GM21529 (cell line): ENCODE results near the gene FADS3.
"Not testable (repeated sequence)": the region's sequence is repeated elsewhere in the genome, so short reads cannot be mapped to it uniquely, and the experiment has no call there.

Experiments used
- ATAC-seq: cut with Tn5 transposase; IDR thresholded peaks from one replicate; pipeline ENCODE4 v1.9.1; 2021; ENCODE audit not compliant: unreplicated experiment

Gene FADS3

GRCh38 chr11:61882267-61882666, 9.1 kb downstream of the FADS3 start:
- not testable (repeated sequence) for ATAC-seq

DNA sequence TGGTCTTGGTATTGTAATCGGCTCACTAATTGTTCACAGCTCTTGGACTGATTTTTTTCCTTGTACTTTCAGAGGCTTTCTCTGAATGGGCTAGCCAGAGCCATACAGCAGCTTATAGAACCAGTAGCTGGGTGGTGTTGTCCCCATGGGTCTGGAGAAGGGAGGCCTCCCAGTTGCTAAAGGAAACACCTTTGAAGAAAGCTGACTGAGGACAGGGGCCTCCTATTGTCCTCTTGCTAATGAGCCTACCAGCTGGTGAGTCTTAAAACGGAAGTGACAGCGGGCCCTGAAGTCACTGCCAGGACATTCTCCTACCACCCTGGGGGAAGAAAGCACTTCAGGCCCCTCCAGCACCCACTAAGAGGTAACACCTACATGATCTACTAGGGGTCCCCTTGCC, 9.9 kb downstream of the FADS3 start:
- no peak for ATAC-seq

DNA sequence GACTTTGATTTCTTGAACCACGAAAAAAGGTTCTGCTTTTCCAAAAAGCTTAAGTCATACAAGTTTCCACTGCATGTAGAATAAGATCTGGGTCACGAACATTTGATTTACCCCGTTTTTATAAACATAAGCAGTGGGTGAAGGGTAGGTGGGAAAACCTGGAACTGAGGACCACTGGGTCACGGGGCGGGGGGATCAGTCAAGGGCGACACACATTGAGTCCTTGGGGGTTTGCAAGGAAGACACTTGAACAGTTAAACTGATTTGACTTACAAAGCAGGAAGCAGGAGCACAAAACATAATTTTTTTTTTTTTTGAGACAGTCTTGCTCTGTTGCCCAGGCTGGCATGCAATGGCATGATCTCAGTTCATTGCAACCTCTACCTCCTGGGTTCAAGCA, 10.9 kb downstream of the FADS3 start:
- no peak for ATAC-seq

- ATAC-seq = no peak
Measured at GRCh38 chr11:61880031-61880430, 11.3 kb downstream of the FADS3 start.

DNA sequence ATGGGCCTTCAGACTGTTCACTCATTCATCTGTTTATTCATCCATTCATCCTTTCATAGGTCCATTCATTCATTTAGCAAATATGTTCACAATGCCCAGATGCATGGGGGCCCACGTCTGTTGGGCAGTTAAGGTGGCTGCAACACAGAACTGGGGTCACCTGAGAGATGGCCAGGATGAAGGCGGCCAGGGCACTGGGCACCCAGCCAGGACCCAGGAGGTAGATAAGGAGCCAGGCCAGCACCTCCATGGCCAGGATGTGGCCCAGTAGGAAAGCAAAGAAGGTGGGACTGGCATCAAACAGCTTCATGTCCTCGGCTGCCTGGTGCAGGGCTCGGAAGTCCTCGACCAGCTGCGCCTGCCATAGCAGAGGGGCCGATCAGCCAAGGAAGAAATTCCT, 12.2 kb downstream of the FADS3 start:
- no peak for ATAC-seq

DNA sequence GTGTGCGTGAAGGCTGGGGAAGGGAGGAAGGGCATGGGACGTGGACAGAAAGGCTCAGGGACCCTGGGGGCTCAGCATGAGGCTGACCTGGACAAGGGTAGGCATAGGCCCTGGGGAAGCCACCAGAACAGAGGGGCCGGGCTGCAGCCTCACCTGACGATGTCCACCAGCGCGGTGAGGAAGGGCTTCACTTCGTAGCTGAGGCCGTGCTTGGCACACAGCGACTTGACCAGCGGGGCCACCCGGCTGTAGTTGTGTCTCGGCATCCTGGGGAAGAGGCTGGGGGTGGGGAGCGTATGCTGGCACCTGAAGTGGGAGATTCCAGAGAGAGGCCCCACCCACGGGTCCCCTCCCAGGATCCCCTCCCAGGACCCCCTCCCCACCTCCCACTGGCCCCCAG, 15.6 kb downstream of the FADS3 start:
- no peak for ATAC-seq

DNA sequence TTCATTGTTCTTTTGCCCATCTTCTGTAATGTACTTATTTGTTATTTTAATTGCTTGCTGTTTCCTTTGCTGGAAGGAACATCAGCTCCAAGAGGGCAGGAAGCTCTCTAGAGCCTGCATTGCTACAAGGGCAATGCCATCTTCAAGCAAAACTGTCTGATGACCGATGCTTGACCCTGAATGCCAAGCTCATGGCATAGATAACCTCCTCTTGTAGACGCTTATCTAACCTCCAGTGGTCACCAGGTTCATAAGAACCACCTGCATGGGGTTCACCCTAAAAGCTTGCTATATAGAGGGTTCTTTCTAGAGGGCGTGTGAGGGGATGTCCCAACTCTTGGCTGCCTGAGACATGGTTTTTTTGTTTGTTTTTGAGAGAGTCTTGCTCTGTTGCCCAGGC, 16.5 kb downstream of the FADS3 start:
- ATAC-seq = no peak

DNA sequence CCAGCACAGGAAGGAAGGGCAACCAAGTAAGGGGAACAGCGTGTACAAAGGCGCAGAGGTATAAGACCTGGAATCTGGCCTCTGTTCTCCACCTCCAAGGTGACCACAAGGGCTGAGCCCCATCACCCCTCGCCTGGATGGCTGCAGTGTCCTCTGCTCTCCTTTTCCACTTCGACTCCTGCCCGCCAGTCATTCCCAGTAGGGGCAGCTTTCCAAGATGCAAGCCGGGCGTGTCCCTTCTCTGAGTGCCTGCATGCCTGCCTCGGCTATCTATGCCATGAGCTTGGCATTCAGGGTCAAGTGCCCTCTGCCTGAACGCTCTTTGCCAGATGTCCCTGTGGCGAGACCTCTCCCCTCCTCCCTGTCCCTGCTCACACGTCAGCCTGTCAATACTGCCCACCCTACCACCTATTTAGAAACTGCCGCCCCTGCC, 17.0 kb downstream of the FADS3 start:
- ATAC-seq = no peak

DNA sequence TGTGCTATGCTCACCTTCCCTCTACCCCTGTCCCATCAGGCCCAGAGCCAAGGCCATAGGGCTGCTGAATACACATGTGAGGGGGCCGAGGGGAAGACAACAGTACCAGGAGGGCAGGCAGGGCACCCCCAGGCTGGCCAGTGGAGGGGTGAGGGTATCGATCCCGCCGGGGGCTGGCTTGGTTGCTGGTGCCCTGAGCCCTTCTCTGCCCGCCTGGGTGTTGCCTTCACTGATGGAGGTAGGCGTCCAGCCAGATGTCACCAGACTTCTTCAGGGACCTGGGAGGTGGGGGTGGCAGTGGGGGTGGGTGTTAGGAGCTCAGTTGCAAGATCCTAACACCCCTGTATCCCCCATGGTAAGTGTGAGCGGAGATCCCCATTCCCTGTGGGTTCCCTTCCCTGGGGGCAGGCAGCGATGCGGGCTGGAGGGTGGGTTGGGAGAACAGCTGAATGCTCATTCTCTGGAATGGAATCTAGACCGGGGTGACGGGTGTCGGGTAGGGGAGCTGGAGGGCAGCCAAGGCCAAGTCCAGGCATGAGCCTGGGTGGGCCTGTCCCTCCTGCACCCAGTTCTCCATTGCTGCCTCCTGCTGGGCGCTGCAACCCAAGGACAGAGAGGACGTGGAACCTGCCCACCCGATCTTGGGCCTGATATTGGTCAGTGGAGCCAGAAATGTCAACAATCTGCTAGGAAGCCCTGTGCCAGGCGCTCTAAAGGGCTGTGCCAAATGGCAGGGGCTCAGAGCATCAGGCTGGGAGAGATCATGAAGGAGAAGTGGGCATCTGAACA, 17.6 kb downstream of the FADS3 start:
- ATAC-seq = no peak

DNA sequence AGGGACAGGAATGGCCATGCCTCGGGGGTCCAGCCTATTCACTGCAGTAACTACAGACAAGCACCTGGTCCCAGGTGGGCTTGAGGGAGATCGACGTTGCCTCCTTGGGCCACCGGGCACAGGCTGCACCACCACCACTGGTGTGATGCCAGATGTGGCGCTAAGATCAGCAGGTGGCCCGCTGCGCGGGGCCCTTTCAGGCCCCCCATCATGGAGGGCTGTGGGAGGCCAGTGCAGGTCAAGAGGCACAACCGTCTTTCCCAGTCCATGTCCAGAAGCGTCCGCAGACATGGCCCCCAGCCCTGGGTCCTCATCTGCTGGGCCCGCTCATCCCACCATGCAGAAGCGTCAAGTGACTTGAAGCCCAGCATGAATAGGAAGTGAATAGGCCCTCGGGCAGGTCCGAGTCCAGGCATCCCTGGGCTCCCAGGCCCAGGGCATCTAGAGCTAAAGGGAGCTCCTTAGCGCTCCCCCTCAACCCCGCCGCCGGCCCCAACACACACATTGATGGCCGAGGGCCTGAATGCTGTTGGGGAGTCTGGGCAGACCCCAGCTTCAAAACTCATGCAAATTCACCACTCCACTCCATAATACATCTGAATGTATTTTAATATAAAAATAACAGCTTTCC, 18.3 kb downstream of the FADS3 start:
- ATAC-seq = no peak

DNA sequence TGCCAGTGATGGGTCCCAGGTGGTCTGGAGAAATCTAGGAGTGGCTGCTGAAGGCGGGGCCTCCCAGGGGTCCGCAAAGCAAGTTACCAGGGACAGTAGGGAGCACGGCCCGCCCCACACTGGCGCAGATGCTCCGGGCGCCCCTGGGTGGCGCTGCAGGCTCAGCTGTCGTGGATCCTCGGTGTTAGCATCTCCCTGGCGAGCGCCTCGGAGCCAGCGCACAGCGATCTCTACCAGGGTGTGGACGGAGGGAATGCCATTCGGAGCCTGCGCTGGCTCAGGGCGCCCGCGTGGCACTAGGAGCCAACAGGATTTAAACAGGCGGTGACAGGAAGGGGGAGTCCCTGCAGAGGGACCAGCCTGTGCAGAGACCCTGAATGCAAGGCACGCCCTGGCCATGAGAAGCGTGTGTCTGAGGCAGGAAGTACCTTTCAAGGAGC, 20.2 kb downstream of the FADS3 start:
- ATAC-seq = peak; percentile 71

- no peak for ATAC-seq
Measured at GRCh38 chr11:61870541-61871031, 20.8 kb downstream of the FADS3 start.

DNA sequence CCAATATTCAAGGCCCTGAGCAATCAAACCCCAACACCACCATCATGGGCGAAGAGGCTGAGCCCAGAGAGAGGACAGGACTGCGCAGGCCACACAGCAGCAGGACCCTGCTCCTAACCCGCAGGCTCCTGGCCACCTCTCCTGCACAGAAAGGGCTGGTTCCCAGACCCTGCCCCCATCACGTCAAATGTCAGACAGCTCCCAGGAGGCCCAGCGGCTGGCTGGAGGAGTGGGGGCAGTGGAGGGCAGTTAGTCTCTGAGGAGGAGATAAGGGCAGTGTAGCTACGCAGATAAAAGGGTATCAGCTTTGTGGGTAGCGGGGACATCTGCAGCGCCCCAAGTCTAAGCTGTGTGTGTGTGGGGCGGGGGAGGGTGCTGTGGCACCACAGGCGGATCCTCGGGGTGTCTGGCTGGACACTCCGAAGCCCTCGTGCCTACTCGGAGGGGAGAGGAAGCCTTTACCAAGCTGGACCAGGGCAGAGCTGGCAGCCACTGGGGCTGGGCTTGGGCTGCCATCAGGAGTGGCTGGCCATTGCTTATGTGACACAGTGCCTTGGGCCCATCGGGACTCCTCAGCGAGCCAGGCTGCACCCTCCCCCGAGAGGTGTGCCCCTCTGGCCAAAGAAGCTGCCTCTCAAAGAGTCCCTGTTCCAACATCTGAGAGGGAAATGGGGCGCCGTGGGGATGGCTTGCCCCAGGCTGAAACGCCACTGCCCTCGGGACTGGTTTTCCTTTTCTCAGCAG, 21.5 kb downstream of the FADS3 start:
- no peak for ATAC-seq

DNA sequence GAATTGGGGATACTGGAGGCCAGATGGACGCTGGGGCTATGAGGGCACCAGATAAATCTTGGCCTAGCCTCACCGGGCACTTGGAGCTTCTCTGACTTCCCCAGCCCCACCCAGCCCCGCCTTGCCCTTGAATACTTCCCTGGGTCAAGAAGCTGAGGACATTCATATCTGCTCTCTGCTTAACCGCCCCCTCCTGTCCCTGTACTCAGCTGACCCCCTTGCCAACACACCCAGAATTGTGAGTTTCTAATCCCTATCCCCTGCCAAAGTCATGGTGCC, 22.0 kb downstream of the FADS3 start:
- ATAC-seq = no peak

- ATAC-seq = no peak
Measured at GRCh38 chr11:61868571-61869428, 22.5 kb downstream of the FADS3 start.

GRCh38 chr11:61866958-61867343, 24.4 kb downstream of the FADS3 start:
- ATAC-seq = no peak

DNA sequence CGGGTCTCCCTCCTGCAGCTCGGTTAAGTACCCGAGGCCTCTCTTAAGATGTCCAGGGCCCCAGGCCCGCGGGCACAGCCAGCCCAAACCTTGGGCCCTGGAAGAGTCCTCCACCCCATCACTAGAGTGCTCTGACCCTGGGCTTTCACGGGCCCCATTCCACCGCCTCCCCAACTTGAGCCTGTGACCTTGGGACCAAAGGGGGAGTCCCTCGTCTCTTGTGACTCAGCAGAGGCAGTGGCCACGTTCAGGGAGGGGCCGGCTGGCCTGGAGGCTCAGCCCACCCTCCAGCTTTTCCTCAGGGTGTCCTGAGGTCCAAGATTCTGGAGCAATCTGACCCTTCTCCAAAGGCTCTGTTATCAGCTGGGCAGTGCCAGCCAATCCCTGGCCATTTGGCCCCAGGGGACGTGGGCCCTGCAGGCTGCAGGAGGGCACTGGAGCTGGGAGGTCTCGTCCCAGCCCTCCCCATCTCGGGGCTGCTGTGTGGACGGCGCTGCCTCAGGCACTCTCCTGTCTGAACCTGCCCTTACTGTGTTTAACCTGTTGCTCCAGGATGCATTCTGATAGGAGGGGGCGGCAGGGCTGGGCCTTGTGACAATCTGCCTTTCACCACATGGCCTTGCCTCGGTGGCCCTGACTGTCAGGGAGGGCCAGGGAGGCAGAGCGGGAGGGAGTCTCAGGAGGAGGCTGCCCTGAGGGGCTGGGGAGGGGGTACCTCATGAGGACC, 25.0 kb downstream of the FADS3 start:
- no peak for ATAC-seq

- no peak for ATAC-seq
Measured at GRCh38 chr11:61864814-61865775, 26.2 kb downstream of the FADS3 start.

GRCh38 chr11:61863548-61864081, 27.7 kb downstream of the FADS3 start:
- ATAC-seq = no peak
